Endometrial microvascular endothelial cells (primary cell): ENCODE results near the gene MAGI1. TPM values are rescaled to one million over a fixed set of nuclear protein-coding genes. Genes with fewer than 3 reads are reported as not detected.

ENCODE experiments used
- in situ Hi-C: cut with HindIII; loops from 2 replicates; pipeline ENCODE4 v1.10.0; 2017; ENCODE audit warnings: low sequenced_read_pairs, low pct_unique_long_range_greater_than_20kb; ENCODE audit errors: inconsistent ontology term
- total RNA-seq: library from RNA; depleted of rRNA; stranded (reverse); fragments of >200 nt; gene quantifications from one replicate; pipeline ENCODE4 v1.2.3, GENCODE V29; 2015; ENCODE audit errors: inconsistent ontology term

MAGI1 gene
- total RNA-seq, 1 donor from 2014 or later = 9.1 TPM

DNA sequence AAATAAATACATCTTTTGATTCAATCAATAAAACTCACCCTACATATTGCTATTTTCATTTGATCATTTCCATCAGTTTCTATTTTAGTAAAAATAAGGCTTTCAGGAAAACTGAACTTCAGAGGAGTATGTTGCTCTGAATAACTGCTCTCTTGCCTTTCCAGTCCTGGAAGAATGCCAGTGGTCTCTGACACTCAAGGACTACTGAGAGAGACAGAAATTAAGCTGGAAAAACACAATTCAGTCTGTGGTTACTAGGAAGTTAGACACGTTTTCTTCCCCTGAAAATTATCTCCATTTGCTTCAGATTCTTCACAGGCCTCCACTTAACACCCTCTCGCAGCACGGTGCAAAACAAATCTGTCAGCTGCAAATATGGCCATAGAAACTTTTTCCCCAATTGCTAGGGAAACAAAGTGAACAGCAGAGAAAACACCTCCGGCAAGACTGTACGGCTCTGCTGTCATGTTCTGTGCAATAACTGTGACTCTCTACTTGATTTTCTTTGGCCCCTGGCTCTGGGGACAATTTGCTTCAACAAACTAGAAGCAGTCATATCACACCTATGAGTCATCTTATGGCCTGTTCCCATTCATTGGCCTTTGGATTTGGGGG lies 353.0 kb downstream of the MAGI1 start:
- in situ Hi-C loops = no loop called here

DNA sequence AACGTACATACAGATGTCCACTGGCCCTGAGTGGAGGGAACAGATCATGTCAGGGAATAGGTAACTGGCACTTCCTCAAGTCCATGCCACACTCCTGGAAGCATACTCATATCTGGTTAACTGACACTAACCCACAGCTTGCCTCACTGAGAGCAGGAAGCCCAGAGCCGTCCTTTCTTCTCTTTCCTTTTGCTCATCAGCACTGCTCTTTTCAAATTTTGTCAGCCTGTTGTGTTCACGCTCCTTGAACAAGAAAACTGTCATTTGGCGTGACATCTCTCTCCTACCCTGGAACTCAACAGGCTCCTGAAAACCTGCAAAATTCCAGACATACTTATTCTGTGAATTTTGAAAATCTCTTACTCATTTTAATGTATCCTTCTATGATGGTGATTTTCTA lies 360.2 kb downstream of the MAGI1 start:
- in situ Hi-C loops = no loop called here

DNA sequence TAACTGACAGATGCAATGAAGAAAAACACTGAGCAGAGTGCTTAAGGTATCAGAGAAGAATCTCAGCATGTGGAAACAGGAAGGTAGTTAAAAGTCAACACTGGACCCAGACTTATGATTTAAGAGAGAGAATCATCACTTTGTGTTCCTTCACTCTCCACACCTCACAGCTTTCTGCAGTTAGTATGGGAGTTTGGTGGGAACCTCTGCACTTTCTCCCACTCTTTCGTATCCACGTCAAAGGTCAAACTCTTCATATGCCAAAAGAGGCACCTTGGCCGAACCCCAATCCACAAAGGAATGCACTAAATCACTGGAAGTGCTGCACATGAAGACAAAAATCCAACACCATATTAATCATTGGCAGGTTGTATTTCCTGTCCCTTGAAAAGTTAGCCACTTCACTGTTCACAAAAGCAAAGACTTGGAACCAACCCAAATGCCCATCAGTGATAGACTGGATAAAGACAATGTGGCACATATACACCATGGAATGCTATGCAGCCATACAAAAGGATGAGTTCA lies 361.2 kb downstream of the MAGI1 start:
- in situ Hi-C loops = no loop called here

DNA sequence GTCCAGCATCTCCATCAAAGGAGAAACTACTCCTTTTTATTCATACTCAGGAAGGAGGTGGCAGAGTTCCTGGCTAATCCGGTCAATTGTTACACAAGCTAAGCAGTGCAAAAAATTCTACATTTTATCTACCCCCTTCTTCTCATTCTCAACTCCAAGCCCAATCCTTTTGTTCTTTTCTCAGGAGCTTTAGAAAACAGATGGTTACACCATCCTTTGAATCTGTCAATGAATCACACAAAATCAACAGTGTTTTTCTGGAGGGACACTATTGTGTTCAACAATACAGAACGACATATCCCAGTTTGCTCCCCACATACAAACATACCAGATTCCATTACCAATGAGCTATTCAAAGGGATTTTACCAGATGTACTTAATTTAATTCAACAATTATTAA lies 362.1 kb downstream of the MAGI1 start:
- in situ Hi-C loops = no loop called here

DNA sequence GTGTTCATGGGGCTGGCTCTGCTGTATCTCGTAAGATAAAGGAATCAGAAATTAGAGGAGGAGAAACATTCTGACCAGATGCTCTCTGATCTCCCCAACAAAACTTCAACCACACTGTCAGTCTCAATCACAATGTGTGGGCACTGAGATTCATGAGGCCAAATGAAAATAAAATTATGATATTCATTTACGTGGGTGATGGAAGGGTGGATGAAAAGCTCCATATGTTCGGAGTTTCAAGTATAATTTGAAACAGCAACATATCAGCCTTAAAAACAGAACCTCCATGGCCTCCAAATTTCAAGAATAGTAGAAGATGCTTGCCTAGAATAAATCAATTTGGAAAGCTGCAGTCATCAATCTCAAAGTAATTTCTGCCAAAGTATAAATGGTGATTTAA lies 363.7 kb downstream of the MAGI1 start:
- in situ Hi-C loops = no loop called here

DNA sequence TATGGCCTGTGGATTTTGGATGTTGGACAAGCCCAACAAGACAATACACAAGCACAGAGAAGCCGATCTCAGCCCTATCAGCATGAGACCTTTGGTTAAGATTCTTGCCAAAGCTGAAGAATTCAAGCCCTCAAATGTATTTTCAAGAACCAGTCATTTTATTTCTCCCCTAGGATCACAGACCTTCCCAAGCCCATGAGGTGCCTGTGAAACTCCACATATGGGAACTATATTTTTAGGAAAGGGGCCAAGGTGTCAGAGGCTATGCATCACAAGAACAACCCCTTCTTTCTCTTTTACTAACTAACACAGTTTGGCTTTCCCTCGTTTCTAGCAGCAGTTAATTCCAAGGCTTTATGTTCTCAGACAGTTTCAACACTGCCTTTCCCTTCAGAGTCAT lies 364.5 kb downstream of the MAGI1 start:
- in situ Hi-C loops = no loop called here

DNA sequence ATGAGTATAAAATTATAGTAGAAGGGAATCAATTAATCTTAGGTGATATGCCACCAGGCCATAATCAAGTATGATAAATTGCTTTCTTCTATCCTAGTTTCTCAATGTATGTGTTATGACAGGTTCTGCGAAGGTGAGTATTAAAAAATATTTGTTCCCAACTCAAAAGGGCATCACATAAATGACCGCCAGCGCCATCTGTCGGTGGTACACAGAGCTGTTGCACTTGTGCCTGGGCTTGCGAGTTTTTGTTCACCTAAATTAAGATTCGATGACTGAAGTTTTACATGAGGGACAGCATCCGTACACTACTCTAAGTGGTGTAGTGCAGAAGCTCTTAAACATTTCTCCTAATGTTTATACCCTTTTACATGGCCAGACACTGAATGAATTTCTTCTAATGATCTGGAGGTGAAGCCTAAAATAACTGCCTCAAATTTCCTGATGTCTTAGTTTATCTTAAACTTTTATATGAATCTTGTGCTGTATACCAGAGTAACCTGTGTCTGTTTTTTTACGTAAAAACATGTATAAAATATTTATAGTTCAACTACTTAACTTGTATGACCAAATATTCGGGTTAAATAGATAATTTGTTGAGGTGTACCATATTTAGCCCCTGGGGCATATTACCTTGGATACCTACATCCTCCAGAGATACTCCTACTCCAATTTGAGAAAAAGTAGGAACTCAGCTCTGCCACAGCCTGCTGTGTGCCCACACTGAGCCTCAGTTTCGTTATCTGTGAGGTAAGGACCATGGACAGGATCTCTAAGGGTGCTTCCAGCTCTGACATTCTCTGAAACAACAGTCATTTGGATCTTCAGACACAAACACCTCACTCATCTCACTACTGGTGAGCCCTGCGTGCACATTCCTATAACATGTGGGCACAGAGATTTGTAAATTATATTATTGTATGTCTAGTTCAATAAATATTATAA lies 365.6 kb downstream of the MAGI1 start:
- in situ Hi-C loops = no loop called here

DNA sequence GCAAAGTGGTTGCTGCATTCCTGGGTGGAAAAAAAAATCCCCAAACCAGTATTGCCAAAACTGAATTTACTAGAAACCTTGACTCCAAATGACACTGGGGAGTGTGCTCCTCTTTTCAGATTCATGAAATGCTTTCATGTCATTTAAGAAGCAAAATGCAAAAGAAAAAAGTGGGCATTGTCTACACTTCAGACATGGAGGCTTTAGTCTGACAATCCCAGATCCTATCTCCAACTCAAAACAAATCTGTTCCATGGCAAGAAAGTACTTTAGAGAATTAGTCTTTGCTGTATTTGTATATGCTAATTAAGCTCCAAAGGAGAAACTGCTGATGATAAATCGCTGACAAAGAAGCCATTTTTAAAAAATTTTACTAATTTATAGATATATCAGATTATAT lies 366.7 kb downstream of the MAGI1 start:
- in situ Hi-C loops = no loop called here

DNA sequence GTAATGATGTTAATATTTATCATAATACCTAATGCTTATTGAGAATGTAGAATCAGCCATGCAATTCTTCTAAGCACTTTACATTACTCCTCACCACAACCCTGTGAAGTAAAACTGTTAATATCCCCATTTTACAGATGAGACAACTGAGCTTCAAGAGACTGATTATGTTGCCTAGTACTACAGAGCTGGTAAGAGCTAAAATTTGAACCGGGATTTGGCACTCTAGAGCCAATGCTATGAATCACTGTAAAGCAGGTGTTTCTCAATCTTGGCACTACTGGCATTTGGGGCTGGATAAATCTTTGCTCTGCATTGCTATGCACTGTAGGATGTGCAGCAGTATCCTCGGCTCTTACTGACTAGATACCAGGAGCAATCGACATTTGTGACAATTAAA lies 367.7 kb downstream of the MAGI1 start:
- in situ Hi-C loops = no loop called here

DNA sequence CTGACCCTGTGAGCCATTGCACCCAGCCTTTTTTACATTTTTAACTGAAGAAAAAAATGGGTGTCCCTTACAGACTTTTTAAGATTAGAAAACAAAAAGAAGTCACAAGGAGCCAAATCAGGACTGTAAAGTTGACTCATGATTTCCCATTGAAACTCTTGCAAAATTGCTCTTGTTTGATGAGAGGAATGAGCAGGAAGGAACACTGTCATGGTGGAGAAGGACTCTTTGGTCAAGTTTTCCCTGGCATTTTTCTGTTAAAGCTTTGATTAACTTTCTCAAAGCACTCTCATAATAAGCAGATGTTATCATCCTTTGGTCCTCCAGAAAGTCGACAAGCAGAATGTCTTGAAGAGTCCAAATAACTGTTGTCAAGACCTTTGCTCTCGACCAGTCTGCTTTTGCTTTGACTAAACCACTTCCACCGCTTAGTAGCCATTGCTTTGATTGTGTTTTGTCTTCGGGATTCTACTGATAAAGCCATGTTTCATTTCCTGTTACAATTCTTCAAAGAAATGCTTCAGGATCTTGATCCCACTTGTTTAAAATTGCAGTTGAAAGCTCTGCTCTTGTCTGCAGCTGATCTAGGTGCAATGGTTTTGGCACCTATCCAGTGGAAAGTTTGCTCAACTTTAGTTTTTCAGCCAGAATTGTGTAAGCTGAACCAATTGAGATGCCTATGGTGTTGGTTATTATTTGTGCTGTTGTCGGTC lies 369.4 kb downstream of the MAGI1 start:
- in situ Hi-C loops = no loop called here

DNA sequence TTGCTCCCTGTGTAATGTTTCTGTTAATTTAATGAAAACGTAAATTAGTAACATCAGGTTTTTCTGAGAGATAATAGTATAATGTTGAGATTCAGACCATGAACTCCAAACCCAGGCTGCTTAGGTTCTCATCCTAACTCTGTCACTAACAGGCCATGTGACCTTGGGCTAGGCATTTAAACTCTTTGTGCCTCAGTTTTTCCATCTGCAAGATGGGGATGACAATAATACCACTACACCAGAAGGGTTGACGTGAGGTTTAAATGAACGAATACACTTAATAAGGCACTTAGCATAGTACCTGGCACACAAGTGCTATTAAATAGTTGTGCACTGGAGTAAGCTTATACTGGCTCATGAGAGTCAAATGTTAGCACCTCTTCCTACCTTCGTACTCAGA lies 370.8 kb downstream of the MAGI1 start:
- in situ Hi-C loops = no loop called here

DNA sequence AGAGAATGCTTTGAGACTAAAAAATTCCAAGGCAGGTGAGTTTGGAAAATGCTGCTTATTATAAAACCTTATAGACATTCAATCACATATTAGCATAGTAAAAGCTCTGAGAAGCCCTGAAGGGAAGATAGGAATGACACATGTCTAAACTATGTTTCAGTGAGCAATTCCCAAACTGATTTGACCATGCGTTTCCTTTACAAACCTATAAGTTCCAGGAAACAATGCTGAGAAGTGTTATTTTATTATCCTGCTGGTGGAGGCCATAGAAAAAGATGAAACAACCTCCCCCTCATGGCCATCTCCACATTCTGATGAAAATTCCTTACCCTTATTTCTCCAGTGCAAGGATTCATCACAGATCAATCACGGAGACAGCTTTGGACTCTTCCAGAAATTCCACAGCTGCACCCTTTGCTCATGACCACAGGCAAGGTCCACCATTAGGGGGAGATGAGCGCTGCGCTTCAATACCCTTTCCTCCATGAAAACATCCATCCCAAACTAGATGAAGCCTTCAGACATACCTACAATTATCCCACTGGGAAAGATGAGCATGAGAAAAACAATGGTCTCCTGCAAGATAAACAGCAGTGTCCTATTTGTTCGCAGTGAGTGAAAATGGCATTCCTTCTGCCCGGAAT lies 372.1 kb downstream of the MAGI1 start:
- in situ Hi-C loops = no loop called here

DNA sequence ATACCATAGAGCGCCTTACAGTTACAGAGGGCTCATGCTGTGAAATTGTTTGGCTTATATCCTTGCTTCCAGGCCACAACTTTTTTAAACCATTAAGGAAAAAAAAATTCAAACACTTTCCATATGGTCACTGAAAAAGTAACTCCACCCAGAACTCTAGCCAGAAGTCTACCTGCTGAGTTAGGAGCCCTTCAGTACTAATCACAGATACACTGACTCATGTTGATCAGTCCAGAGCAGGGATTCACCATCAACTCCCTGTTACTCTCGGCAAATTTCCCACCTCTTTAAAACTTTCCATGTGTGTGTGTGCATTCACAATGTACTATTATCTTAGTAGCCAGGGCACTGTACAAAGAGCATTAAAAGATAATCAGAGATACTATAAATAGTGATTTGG lies 372.8 kb downstream of the MAGI1 start:
- in situ Hi-C loops = no loop called here

DNA sequence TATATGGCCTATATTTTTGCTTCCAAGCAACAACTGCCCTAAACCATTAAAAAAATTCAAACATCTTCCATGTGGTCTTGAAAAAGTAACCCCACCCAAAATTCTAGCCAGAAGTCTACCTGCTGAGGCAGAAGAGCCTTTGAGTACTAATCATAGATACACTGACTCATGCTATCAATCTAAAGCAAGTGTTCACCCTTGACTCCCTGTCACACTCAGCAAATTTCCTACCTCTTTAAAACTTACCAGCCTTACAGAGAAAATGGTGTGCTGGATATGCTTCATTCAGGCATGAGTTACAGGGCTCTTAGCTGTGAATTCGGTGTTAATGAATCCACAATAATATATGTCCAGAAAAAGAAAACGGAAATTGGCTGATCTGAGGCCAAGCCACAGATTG lies 373.8 kb downstream of the MAGI1 start:
- in situ Hi-C loops = no loop called here

DNA sequence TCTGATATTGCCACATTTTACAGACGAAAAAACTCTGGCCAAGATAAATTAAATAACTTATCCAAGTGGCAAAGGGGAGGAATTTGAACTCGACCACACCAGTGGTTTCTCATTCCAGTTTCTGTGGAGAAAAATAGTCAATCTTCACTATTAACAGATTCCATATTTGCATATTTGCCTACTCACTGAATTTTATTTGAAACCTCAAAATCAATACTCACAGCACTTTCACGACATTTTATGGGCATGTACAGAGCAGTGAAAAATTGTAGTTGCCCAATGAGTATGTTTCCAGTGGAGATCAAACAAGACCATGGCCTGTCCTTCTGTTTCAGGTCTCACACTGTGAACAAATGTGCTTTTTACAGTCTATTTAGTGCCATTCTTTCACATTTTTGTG lies 374.3 kb downstream of the MAGI1 start:
- in situ Hi-C loops = no loop called here

DNA sequence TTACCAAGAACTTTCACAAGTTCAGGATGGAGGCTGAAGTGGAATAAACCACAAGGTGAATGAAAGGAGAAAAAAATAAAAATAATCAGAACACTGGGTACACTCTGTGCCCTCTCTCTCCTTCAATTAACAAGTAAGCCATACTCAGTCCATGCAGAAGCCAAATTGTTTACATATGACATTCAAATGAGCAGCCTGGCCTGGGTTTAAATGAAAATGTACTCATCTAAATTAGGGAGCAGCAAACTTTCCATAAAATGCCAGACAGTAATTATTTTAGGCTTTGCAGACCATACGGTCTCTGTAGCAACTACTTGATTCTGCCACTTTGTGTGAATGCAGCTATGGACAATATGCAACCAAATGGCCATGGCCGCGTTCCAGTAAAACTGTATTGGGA lies 376.6 kb downstream of the MAGI1 start:
- in situ Hi-C loops = no loop called here

DNA sequence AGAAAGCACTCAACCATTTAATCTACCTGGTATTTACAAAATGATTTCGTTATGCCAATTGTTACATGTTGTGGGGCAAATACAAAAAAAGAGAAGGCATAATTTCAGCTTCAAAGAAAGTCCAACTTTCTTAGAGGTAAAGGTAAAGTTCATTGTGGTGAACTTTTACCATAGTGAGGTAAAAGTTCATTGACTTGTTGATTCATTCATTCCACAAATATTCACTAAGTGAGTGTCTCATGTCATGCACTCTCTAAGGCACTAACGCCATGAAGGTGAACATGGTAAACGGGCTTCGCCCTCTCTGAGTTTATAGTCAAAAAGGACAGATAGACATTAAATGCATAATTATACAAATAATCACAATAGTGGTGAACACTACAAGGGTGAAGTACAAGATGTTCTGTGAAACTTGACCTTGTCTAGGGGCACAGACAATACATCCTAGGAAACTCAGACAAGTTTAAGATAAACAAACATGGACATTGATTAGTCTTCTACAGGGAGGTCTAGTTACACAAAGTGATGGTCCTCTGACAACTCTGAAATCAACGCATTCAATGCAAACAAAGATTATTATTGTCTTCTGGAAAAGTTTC lies 378.6 kb downstream of the MAGI1 start:
- in situ Hi-C loops = no loop called here

DNA sequence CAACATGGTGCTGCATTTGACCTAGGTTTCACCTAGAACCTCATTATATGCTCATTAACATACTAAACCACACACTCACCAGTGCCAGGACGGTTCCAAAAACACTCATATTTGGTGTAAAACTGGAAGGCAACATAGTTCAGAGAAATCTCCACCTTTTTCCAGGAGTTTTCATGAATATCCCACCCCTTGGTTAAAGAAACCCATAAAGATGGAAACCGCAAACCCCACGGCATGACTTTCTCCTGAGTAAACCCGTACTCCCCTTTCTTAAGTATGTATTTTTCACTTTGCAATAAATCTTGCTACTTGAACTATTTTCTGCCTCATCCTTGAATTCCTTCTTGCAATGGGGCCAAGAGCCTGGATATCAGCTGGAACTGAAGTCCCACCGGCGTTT lies 379.3 kb downstream of the MAGI1 start:
- in situ Hi-C loops = no loop called here

DNA sequence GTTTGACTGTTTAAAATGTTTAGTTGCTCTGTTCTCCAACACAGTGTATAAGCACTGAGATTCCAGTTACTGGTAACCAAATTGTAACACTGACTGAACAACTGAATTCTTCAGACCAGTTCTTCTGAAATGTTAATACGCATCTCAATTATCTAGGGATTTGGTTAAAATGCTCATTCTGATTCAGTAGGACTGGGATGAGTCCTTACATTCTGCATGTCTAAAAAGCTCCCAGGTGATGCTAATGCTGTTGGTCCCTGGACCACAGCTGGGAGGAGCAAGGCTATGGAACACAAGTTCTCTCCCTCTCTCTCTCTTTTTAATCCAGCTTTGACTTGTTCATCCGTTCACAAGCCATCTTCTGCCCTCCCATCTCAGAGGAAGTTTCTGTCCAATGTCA lies 380.3 kb downstream of the MAGI1 start:
- in situ Hi-C loops = no loop called here
